Spinal cord (tissue), 10 donors: ENCODE results near the gene ZNF761. TPM values are rescaled to one million over a fixed set of nuclear protein-coding genes. Genes with fewer than 3 reads are reported as not detected.
"Not testable (repeated sequence)": the region's sequence is repeated elsewhere in the genome, so short reads cannot be mapped to it uniquely, and the experiment has no call there.

Experiments used
- DNase-seq, 6 donors: peaks; one replicate each; pipeline versions ENCODE4 v3.0.0 to v3.0.0-alpha.2; 2013 to 2015; ENCODE audit warnings: low spot score in 6 of 6, low read depth in 4 of 6
- H3K27ac ChIP-seq: one replicate; pipeline ENCODE4 v1.5.1; 2013; ENCODE audit warnings: low read depth, low read length, control low read depth
- H3K27me3 ChIP-seq: one replicate; pipeline ENCODE4 v1.6.1; 2013; ENCODE audit warnings: low read length; ENCODE audit not compliant: control insufficient read depth, insufficient read depth
- H3K36me3 ChIP-seq: one replicate; pipeline ENCODE4 v1.6.1; 2013; ENCODE audit warnings: low read length; ENCODE audit not compliant: control insufficient read depth, insufficient read depth
- H3K4me1 ChIP-seq: one replicate; pipeline ENCODE4 v1.6.1; 2013; ENCODE audit warnings: low read length; ENCODE audit not compliant: control insufficient read depth, insufficient read depth
- H3K4me3 ChIP-seq: one replicate; pipeline ENCODE4 v1.5.1; 2013; ENCODE audit warnings: low read depth, low read length, control low read depth
- H3K9me3 ChIP-seq: one replicate; pipeline ENCODE4 v1.6.1; 2013; ENCODE audit warnings: low read length; ENCODE audit not compliant: control insufficient read depth, insufficient read depth
- WGBS: methylation state at CpG from one replicate; pipeline ENCODE4 v1.1.5; 2013; ENCODE audit warnings: missing lambda C conversion rate; ENCODE audit not compliant: insufficient coverage; 5-methylcytosine and 5-hydroxymethylcytosine counted together
- polyA plus RNA-seq, 2 donors: library from polyadenylated mRNA; unstranded; fragments of 120-200 nt; gene quantifications; one replicate each; pipeline ENCODE4 v1.2.1, GENCODE V29; 2013; ENCODE audit not compliant: insufficient read length in 2 of 2
- total RNA-seq, 2 donors: library from RNA; depleted of rRNA in 1 of 2; stranded (reverse); fragments of 120-200 nt in 1 of 2; fragments of >200 nt in 1 of 2; gene quantifications; one replicate each; pipeline versions ENCODE4 v1.2.3 to v1.2.4, GENCODE V29; 2013 to 2014
- donor health status: healthy.

Gene ZNF761
- total and polyA plus RNA-seq, 4 donors = 8.7 to 13.4 (median 9.4) TPM

GRCh38 chr19:53471916-53472315 lies 40.1 kb downstream of the ZNF761 start:
- 93% methylated on average over 5 of the region's 7 CpGs for WGBS
- Histone ChIP-seq H3K9me3 (no peaks in the 10 kb centered on the region), H3K36me3 (no peaks in the 10 kb centered on the region), H3K4me1 (peaks cover 11% of the 10 kb centered on the region), H3K27ac (no peak overlapping the region), H3K27me3 (no peaks in the 10 kb centered on the region), H3K4me3 (no peak overlapping the region)
- no peak for DNase-seq

- not testable (repeated sequence) for H3K27ac ChIP-seq, H3K4me1 ChIP-seq, H3K9me3 ChIP-seq, H3K27me3 ChIP-seq, H3K36me3 ChIP-seq, H3K4me3 ChIP-seq
- 50% methylated on average over 1 of the region's 1 CpG for WGBS
- DNase-seq = peak in 2 of 6 donors; percentile 5 to 9
These were observed 43.0 kb downstream of the ZNF761 start for GRCh38 chr19:53474832-53475231.

- H3K4me1 ChIP-seq, DNase-seq, H3K36me3 ChIP-seq, H3K27me3 ChIP-seq, H3K4me3 ChIP-seq, H3K9me3 ChIP-seq, H3K27ac ChIP-seq: not testable (repeated sequence)
- 92% methylated on average over 6 of the region's 6 CpGs for WGBS
These were observed 43.7 kb downstream of the ZNF761 start for GRCh38 chr19:53475470-53475869.

- H3K4me3 ChIP-seq, H3K27ac ChIP-seq: not testable (repeated sequence)
- 100% methylated on average over 2 of the region's 2 CpGs for WGBS
These were observed 52.0 kb downstream of the ZNF761 start for GRCh38 chr19:53483751-53484150.

GRCh38 chr19:53485046-53486004 lies 53.5 kb downstream of the ZNF761 start:
- DNase-seq = no peak
- peaks cover 3% of the 10 kb centered on the region for H3K36me3 ChIP-seq
- no peaks in the 10 kb centered on the region for H3K9me3 ChIP-seq
- no peak overlapping the region for H3K27ac ChIP-seq
- H3K27me3 ChIP-seq = no peaks in the 10 kb centered on the region
- H3K4me3 ChIP-seq = no peak overlapping the region
- WGBS = 99% methylated on average over 5 of the region's 8 CpGs
- no peaks in the 10 kb centered on the region for H3K4me1 ChIP-seq

More at GRCh38 chr19:53483751-53484150, 52.0 kb downstream of the ZNF761 start:
- H3K27me3 ChIP-seq, H3K4me1 ChIP-seq, H3K36me3 ChIP-seq, H3K9me3 ChIP-seq, DNase-seq: not testable (repeated sequence)

GRCh38 chr19:53492153-53492552 lies 60.4 kb downstream of the ZNF761 start:
- Histone ChIP-seq H3K36me3 (peaks cover 3% of the 10 kb centered on the region), H3K27me3 (no peaks in the 10 kb centered on the region), H3K4me1 (no peaks in the 10 kb centered on the region), H3K27ac (no peak overlapping the region), H3K4me3 (no peak overlapping the region), H3K9me3 (no peaks in the 10 kb centered on the region)
- no CpG with 5 or more reads among the region's 5 CpGs for WGBS
- DNase-seq = no peak

GRCh38 chr19:53497311-53498023 lies 65.7 kb downstream of the ZNF761 start:
- DNase-seq, H3K36me3 ChIP-seq, H3K9me3 ChIP-seq, H3K27me3 ChIP-seq, H3K4me3 ChIP-seq, H3K27ac ChIP-seq, H3K4me1 ChIP-seq: not testable (repeated sequence)
- 29% methylated on average over 1 of the region's 11 CpGs for WGBS

GRCh38 chr19:53498024-53498395 lies 66.2 kb downstream of the ZNF761 start:
- H3K4me3 ChIP-seq, H3K4me1 ChIP-seq, DNase-seq, H3K27me3 ChIP-seq, H3K36me3 ChIP-seq, H3K9me3 ChIP-seq, H3K27ac ChIP-seq: not testable (repeated sequence)
- 100% methylated on average over 1 of the region's 4 CpGs for WGBS

- H3K27ac ChIP-seq, H3K9me3 ChIP-seq, H3K27me3 ChIP-seq, H3K36me3 ChIP-seq, H3K4me1 ChIP-seq: not testable (repeated sequence)
- DNase-seq = peak in 2 of 6 donors; percentile 38 to 83
- peak overlapping the region; percentile 5 for H3K4me3 ChIP-seq
- 12% methylated on average over 3 of the region's 7 CpGs for WGBS
These were observed 71.4 kb downstream of the ZNF761 start for GRCh38 chr19:53503151-53503550.
